Fibroblast of upper back skin (primary cell): ENCODE results near the gene ACACB.

Experiments used
- DNase-seq: peaks from one replicate; pipeline ENCODE4 v3.0.0-alpha.2; 2013

The ACACB gene

GRCh38 chr12:109115758-109116610, at the start of gene ACACB:
TSS of gene ACACB (plus strand) at chr12:109116587. CDS start at chr12:109139406, 22,819 bp downstream.
- DNase-seq, result no peak

- no peak for DNase-seq
Observed at GRCh38 chr12:109069307-109070271, 46.8 kb upstream of the ACACB start.

- no peak for DNase-seq
Observed at GRCh38 chr12:109074866-109075265, 41.5 kb upstream of the ACACB start.

GRCh38 chr12:109082751-109083150, 33.6 kb upstream of the ACACB start:
- DNase-seq, result no peak

GRCh38 chr12:109084425-109084824, 32.0 kb upstream of the ACACB start:
- no peak for DNase-seq

- no peak for DNase-seq
Observed at GRCh38 chr12:109085590-109085989, 30.8 kb upstream of the ACACB start.

GRCh38 chr12:109087250-109087649, 29.1 kb upstream of the ACACB start:
- DNase-seq, result no peak

GRCh38 chr12:109088818-109089217, 27.6 kb upstream of the ACACB start:
- DNase-seq, result peak; percentile 12

GRCh38 chr12:109089683-109090082, 26.7 kb upstream of the ACACB start:
- no peak for DNase-seq

- peak; percentile 7 for DNase-seq
Observed at GRCh38 chr12:109092497-109093021, 23.8 kb upstream of the ACACB start.

- peak; percentile 90 for DNase-seq
Observed at GRCh38 chr12:109093022-109093918, 23.1 kb upstream of the ACACB start, which contains the start of gene ALKBH2. TSS of gene ALKBH2 (minus strand) at chr12:109093472. CDS start at chr12:109092786, 686 bp downstream.

GRCh38 chr12:109097140-109097434, 19.3 kb upstream of the ACACB start:
- DNase-seq, result no peak

GRCh38 chr12:109097435-109098182, 18.8 kb upstream of the ACACB start, which contains the start of gene UNG:
TSS of gene UNG (plus strand) at chr12:109097597. CDS start at chr12:109097680, 83 bp downstream.
- DNase-seq, result peak; percentile 96

- DNase-seq, result peak; percentile 53
Observed at GRCh38 chr12:109098183-109098604, 18.2 kb upstream of the ACACB start.

GRCh38 chr12:109098651-109099050, 17.7 kb upstream of the ACACB start:
- peak; percentile 12 for DNase-seq

- no peak for DNase-seq
Observed at GRCh38 chr12:109099431-109100020, 16.9 kb upstream of the ACACB start.

GRCh38 chr12:109100741-109101140, 15.6 kb upstream of the ACACB start:
- DNase-seq, result no peak

- no peak for DNase-seq
Observed at GRCh38 chr12:109102491-109102890, 13.9 kb upstream of the ACACB start.

- no peak for DNase-seq
Observed at GRCh38 chr12:109105176-109105575, 11.2 kb upstream of the ACACB start.

GRCh38 chr12:109109746-109110350, 6.5 kb upstream of the ACACB start:
- DNase-seq, result no peak
